HT-29 (cell line): ENCODE data around the gene KRTAP12-4. TPM values are rescaled to one million over a fixed set of nuclear protein-coding genes. Genes with fewer than 3 reads are reported as not detected.
"Not testable (repeated sequence)": the region's sequence is repeated elsewhere in the genome, so short reads cannot be mapped to it uniquely, and the experiment has no call there.

Experiments used
- DNase-seq: peaks from one replicate; pipeline ENCODE4 v3.0.0-alpha.2; 2015; ENCODE audit warnings: low spot score
- small RNA-seq: library from RNA; depleted of rRNA; stranded (forward); fragments of <200 nt; gene quantifications from one replicate; pipeline ENCODE3, GENCODE V24; 2014
- total RNA-seq: library from RNA; depleted of rRNA; stranded (reverse); fragments of >200 nt; shearing (Covaris generic); gene quantifications from 2 replicates; pipeline ENCODE4 v1.2.3, GENCODE V29; 2014; rRNA removed

KRTAP12-4 gene
- total RNA-seq, 1 experiment from 2014 or later: not detected

- no peak for DNase-seq
Observed at GRCh38 chr21:44611551-44611950, 42.9 kb downstream of the KRTAP12-4 start.

GRCh38 chr21:44610157-44610843, 44.2 kb downstream of the KRTAP12-4 start:
- DNase-seq: not testable (repeated sequence)

GRCh38 chr21:44609193-44609592, 45.3 kb downstream of the KRTAP12-4 start:
- no peak for DNase-seq

GRCh38 chr21:44606495-44606894, 48.0 kb downstream of the KRTAP12-4 start:
- DNase-seq: no peak

Small RNA genes lying within 50 kb of the gene (small RNA-seq; reads per million reads assigned to genes)
- not detected for gene KRTAP12-6P

Other genes with a start within 250 kb of the KRTAP12-4 start
- gene LRRC3, start 199.1 kb downstream of the KRTAP12-4 start, total RNA-seq: 0.08 and 0.10 TPM in 2 replicates
- gene KRTAP10-1, start 114.5 kb downstream of the KRTAP12-4 start, total RNA-seq: not detected in 2 replicates
- not detected in 2 replicates for gene KRTAP10-2, start 103.2 kb downstream of the KRTAP12-4 start, total RNA-seq
- gene KRTAP10-3, start 95.9 kb downstream of the KRTAP12-4 start, total RNA-seq: not detected in 2 replicates
- gene KRTAP10-4, start 80.9 kb downstream of the KRTAP12-4 start, total RNA-seq: not detected in 2 replicates
- gene KRTAP10-5, start 74.1 kb downstream of the KRTAP12-4 start, total RNA-seq: not detected in 2 replicates
- gene KRTAP10-6, start 62.2 kb downstream of the KRTAP12-4 start, total RNA-seq: not detected in 2 replicates
- gene KRTAP10-7, start 54.1 kb downstream of the KRTAP12-4 start, total RNA-seq: not detected in 2 replicates
- not detected in 2 replicates for gene KRTAP10-8, start 42.6 kb downstream of the KRTAP12-4 start, total RNA-seq
- not detected in 2 replicates for gene KRTAP10-9, start 27.6 kb downstream of the KRTAP12-4 start, total RNA-seq
- gene KRTAP10-10, start 17.3 kb downstream of the KRTAP12-4 start, total RNA-seq: not detected in 2 replicates
- gene KRTAP10-11, start 8.2 kb downstream of the KRTAP12-4 start, total RNA-seq: not detected in 2 replicates
- gene KRTAP12-3, start 3.3 kb upstream of the KRTAP12-4 start, total RNA-seq: not detected in 2 replicates
- not detected in 2 replicates for gene KRTAP12-2, start 12.3 kb upstream of the KRTAP12-4 start, total RNA-seq
- not detected in 2 replicates for gene KRTAP12-1, start 27.5 kb upstream of the KRTAP12-4 start, total RNA-seq
- gene KRTAP10-12, start 42.5 kb upstream of the KRTAP12-4 start, total RNA-seq: not detected in 2 replicates
- not detected in 2 replicates for gene TSPEAR, start 56.9 kb upstream of the KRTAP12-4 start, total RNA-seq
- gene UBE2G2, start 147.2 kb upstream of the KRTAP12-4 start, total RNA-seq: 63.7 and 64.5 TPM in 2 replicates
- 90.3 and 98.8 TPM in 2 replicates for gene SUMO3, start 163.4 kb upstream of the KRTAP12-4 start, total RNA-seq
- gene PTTG1IP, start 219.0 kb upstream of the KRTAP12-4 start, total RNA-seq: 116 and 123 TPM in 2 replicates